Right lung (tissue), 10 donors: Measurements from ENCODE around the gene MGST2. TPM values are rescaled to one million over a fixed set of nuclear protein-coding genes. Genes with fewer than 3 reads are reported as not detected.
"Not testable (repeated sequence)": the region's sequence is repeated elsewhere in the genome, so short reads cannot be mapped to it uniquely, and the experiment has no call there.

Source experiments
- DNase-seq, 2 donors: peaks; one replicate each; pipeline ENCODE4 v3.0.0-alpha.2; 2013
- long read RNA-seq, 8 donors: transcript quantifications; one replicate each; lab custom pipeline, GENCODE V29; 2026
- polyA plus RNA-seq, 5 donors: library from polyadenylated mRNA; unstranded; fragments of 120-200 nt; gene quantifications; one replicate each; pipeline versions ENCODE4 v1.2.1 to v1.2.3, GENCODE V29; 2013; ENCODE audit warnings: inconsistent platforms in 1 of 5, low replicate concordance in 1 of 5; ENCODE audit not compliant: insufficient read length in 5 of 5, insufficient read depth in 1 of 5

The MGST2 gene
- polyA plus RNA-seq = 10 to 100 TPM; 42.2 to 51.5 (median 47.3) TPM
- long read RNA-seq, donor 1, transcript MGST2-201 (5 exons, 801 nt) = major isoform, 40 of 81 reads
- long read RNA-seq, donor 1, partial matches to known transcripts = 37 of 81 reads
- long read RNA-seq, donor 1, other reads (novel, unspliced or antisense) = 0 of 81 reads
- long read RNA-seq, donor 2, transcript MGST2-201 (5 exons, 801 nt) = major isoform, 16 of 17 reads
- long read RNA-seq, donor 2, partial matches to known transcripts = 0 of 17 reads
- long read RNA-seq, donor 2, other reads (novel, unspliced or antisense) = 0 of 17 reads
- long read RNA-seq, donor 3, transcript MGST2-201 (5 exons, 801 nt) = major isoform, 22 of 47 reads
- long read RNA-seq, donor 3, partial matches to known transcripts = 20 of 47 reads
- long read RNA-seq, donor 3, other reads (novel, unspliced or antisense) = 0 of 47 reads
- long read RNA-seq, donor 4, transcript MGST2-201 (5 exons, 801 nt) = major isoform, 19 of 36 reads
- long read RNA-seq, donor 4, partial matches to known transcripts = 15 of 36 reads
- long read RNA-seq, donor 4, other reads (novel, unspliced or antisense) = 0 of 36 reads
- long read RNA-seq, donor 5, transcript MGST2-201 (5 exons, 801 nt) = major isoform, 39 of 83 reads
- long read RNA-seq, donor 5, partial matches to known transcripts = 40 of 83 reads
- long read RNA-seq, donor 5, other reads (novel, unspliced or antisense) = 0 of 83 reads
- long read RNA-seq, donor 6, transcript MGST2-201 (5 exons, 801 nt) = major isoform, 36 of 165 reads
- long read RNA-seq, donor 6, partial matches to known transcripts = 128 of 165 reads
- long read RNA-seq, donor 6, other reads (novel, unspliced or antisense) = 0 of 165 reads
- long read RNA-seq, donor 7, transcript MGST2-201 (5 exons, 801 nt) = major isoform, 18 of 24 reads
- long read RNA-seq, donor 7, partial matches to known transcripts = 6 of 24 reads
- long read RNA-seq, donor 7, other reads (novel, unspliced or antisense) = 0 of 24 reads
- long read RNA-seq, donor 8, transcript MGST2-201 (5 exons, 801 nt) = major isoform, 15 of 15 reads
- long read RNA-seq, donor 8, partial matches to known transcripts = 0 of 15 reads
- long read RNA-seq, donor 8, other reads (novel, unspliced or antisense) = 0 of 15 reads

DNA sequence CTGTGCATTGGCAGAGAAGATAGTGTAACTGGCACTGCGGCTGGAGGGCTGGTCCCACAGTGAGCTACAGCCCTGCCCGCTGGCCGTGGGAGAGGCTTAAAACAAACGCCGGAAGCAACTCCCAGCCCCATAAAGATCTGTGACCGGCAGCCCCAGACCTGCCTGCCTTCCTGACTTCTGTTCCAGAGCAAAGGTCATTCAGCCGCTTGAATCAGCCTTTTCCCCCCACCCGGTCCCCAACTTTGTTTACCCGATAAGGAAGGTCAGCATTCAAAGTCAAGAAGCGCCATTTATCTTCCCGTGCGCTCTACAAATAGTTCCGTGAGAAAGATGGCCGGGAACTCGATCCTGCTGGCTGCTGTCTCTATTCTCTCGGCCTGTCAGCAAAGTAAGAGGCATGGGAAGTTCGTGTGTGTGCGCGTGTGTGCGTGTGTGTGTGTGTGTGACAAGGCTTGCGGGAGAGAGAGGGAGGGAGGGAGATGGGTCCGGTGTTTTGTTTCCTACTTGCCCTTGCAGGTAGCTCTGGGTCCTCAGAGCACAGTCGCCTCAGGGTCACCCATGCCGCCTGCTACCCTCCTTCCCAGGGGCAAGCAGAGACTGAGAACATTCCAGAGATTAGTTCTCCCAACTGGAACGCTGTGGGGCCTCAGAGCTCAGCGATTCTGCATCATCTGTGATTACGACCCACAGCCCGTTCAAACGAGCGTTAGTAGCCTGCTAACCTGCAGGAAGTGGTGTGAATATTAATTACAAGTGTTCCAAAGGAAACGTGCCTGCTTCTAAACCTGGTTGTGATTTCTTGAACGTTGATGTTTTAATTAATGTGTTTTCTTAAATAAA is at the start of gene MGST2:
MGST2 (plus strand) TSS at position 130 of the 840 bp plus-strand sequence; CDS start at position 331, 201 bp downstream.
- DNase-seq = peak; percentile 68 to 72

DNA sequence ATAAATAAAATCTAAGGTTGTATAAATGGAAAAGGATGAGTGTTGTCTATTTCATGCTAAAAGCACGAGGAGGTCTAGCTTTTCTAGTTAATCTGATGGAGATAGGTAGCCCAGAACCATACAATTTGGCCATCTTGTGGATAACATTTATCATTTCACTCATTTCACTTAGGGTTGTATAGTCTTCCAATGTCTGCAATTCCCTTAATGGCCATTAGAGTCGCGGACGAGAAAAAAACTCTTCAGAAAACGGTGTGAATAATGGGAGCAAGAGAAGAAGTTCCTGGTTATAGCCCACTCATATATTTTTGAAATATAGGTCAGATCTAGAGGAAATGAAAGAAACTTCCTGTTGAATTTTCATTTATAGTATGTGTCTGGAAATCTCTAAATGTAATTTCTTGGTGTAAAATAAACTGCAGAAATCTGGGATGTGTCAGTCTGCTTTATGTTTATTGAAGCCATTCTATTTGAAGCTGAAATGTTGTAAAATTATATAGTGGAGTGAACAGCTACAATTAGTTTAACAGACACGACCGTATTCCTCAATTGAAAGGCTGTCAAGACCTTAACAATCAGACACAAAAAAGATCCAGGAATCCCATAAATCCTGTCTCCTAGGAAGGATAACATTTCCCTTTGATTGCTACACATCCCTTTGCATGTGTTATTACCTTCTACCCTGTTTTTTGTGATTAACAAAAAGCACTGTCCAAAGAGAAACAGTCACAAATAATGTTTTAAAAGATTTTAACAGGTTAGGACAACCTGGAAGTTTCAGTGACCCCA is 47.7 kb upstream of the MGST2 start:
- no peak for DNase-seq

DNA sequence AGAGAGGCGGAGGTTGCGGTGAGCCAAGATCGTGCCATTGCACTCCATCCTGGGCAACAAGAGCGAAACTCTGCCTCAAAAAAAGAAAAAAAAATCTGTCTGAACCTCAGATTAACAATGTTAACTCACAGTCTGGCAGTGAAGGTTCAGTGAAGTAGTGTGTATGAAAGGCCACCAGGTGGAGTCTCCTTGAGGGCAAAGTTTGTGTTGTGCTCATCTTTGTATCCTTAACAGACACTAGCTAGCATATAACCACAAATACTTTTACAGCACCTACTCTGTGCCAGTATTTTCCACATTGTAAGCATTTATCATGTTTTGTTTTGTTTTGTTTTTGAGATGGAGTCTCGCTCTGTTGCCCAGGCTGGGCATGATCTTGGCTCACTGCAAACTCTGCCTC is 46.0 kb upstream of the MGST2 start:
- DNase-seq = no peak

DNA sequence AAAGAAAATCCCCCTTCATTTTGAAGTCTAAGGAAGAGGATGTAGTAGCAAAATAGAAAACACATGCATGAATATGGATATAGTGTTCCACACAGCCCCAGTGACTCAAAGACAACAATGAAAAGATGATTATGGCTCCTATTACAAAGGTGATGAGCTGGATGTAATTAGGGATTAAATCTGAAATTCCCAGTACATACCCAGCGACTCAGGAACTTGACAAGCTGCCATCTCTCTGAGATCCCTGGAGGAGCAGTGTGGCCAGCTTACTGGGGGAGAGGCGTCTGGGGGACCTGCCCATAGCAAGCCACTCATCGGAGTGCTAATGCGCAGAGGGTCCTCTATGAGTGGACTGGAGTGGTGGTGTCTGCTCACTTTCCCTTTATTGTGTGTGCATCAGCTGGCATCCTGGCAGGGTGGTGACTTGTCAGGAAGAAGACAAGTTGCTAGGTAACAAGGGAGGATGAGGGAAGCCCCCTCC is 42.7 kb upstream of the MGST2 start:
- DNase-seq = no peak

DNA sequence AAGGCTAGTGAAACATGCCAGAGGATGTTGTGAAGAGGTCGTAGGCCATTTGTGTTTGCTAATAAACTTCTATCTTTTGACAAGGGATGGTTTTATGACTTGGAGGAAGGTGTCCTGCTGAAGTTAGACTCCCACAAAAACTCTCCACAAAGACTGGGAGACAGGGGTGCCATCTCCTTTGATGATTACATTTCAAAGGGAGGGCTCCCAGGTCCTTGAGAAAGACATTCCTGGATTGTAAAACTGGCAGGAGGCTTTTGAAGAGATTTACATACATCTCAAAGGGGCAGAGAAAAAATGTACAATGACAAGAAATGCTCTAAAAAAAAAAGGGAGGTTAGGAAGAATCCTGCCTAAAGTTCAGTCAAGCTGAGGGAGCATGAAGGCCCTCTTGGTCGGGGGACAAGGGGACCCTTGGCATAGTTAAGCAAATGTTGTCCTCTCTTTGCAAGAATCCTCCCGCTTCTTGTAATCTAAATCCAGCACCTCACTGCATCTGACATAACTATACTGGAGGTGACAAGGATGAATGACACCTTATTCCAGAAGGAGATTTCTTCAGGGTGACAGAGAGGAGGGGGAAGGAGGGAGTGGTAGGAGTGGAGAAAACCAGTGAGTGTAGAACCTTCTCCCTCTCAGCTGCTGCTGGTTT is 41.1 kb upstream of the MGST2 start:
- no peak for DNase-seq

DNA sequence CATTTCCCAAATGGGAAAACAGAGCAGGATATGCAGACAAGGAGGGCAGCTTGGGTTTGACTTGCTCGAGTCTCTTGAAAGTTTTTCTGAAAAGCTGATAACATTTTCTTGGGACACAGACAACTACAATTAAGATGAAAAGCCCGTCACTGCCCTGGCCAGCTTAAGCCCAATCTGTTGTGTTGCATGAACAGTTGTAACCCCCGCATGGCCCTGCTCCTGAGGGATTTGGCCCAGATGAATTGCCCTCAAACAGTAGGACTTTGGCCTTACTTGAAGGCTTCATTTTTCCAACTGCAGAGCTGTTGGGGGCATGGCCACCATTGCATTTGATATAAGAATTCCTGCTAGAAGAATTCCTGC is 40.5 kb upstream of the MGST2 start:
- no peak for DNase-seq

DNA sequence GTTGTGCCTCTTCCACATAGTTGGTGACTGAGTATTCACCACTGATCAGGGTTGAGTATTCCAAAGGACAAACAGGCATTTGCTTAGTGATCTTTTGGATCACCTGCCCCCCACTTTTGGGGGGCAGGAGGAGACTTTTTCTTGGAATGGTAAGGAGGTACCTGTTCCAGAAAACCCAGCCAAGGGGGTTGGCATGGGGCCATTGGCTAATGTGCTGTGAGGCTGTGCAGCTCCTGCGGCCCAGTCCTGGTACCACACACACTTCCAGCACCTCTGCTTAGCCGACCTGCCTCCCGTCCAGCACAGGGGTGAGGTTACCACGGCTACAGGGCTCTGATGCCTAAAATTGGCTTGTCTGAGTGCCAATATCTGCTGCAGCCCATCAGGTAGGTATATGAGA is 40.1 kb upstream of the MGST2 start:
- no peak for DNase-seq

DNA sequence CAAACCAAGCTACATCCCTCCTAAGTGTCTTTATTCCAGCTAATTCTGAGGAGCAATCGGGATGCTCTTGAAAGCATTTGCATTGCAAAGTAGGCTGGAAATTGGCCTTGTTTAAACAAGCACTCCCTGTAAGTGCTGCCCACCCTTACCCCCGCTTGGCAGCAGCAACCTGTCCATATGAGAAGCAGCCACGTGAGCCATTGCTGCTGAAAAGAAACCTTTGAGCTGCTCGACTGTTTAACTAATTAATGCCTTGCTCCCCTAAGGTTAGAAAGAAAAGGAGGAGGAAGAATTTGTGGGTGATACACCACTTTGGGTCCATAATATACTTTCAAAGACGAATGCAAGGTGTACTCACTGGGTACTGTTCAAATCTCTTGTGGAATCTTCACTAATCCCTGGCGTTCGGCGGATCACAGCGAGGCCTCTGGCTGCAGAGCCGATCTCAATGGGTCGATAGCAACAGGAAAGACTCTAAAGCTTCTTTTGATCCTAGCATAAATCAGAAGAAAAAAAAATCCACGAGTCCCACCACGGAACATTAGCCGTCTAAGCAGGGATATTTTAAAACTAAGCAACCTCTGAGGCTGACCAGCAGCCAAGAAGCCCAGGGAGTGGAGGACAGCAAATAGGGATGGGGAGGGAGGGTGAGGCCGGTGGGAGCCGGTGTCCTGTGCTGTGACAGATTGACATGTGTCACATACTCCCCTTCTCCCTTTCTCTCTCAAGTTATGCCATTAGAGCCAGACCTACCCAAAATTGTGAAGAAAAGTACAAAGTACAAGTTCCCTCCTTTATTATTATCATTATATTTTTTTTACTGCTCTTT is 37.2 kb upstream of the MGST2 start:
- DNase-seq = no peak

DNA sequence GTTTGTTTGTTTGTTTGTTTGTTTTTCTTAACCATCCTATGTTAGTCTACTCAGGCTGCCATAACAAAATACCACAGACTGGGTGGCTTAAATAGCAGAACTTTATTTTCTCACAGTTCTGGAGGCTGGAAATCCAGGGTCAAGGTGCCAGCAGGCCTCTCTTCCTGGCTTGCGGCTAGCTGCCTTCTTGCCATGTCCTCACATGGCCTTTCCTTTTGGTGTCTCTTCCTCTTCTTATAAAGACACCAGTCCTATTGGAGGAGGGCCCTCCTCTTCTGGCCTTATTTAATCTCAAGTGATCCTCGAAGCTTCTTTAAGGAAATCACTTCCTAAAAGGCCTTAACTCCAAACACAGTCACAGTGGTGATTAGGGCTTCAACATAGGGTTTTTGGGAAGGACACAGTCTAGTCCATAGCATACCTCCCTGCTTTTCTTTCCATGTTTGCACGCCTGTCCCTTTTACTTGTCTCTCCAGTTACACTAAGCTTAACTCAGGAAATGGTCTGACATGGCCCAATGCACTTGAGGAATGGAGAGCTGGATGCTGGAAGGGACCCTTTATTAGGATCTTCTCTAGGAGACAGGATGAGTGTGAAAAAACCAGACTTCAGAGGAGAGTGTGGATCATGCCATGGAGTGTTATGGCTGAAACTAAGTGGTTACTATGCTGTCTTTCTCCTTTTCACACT is 36.0 kb upstream of the MGST2 start:
- no peak for DNase-seq

DNA sequence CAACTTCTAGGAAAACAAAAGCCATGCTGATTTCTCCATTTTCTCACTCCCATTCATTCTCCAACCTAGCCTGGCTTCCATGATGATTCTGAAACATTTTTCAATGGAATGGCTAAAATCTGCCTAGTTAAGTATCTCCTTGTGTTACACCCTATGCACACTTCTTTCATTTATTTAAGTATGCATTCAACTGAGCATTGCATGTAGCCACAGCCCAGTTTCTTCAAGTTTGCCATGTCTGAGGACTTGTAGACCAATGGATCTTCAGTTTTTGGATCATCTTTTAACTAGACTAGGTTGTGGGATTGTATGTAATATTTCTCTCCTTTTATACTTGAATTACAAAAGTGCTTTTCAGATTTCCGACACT is 35.5 kb upstream of the MGST2 start:
- DNase-seq = no peak

DNA sequence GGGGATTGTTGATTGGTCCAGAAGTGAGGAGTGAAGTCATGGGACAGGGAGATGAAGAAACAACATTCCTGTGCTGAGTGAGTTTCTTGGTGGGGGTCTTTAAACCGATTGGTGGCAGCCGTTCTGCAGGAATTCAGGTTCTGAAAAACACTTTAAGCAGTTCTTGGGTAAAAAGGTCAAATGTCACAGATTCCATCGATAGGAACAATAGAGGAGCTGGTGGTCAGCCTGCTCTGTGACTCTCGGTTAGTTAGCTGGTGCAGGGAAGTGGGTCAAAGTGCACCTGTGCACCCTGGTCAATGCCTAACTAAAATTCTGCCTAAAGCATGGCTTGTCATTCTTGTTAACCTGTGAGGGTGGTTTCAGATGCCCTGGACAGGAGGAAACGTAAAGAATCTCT is 34.6 kb upstream of the MGST2 start:
- DNase-seq = no peak

DNA sequence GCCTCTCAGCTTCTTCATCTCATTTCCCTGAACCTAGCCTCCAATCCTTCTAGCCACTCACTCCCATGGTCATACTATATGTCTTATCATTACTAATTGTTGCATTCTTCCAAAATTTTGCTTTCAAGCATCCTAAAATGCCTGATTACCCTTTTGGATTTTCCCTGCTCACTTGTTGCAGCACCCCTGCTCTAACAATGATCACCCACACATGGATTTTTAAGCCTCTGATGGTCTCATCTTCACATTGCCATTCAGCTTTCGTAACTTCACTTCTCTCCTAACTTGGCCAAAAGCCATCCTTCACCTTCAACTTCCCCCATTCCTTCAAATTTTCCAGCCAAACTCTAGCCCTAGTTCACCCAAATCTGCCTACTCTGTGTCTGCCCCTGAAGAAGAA is 33.8 kb upstream of the MGST2 start:
- DNase-seq = no peak

DNA sequence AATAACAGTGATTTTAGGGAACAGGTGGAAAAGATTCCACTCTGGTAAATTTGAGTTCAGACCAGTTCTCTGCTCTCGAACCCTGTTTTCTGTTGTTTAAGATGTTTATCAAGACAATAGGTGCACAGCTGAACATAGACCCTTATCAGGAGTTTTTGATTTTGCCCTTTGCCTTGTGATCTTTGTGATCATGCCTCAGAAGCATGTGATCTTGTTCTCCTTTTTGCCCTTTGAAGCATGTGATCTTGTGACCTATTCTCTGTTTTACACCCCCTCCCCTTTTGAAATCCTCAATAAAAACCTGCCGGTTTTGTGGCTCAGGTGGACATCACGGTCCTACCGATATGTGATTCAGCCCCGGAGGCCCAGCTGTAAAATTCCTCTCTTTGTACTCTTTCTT is 32.9 kb upstream of the MGST2 start:
- DNase-seq = not testable (repeated sequence)

DNA sequence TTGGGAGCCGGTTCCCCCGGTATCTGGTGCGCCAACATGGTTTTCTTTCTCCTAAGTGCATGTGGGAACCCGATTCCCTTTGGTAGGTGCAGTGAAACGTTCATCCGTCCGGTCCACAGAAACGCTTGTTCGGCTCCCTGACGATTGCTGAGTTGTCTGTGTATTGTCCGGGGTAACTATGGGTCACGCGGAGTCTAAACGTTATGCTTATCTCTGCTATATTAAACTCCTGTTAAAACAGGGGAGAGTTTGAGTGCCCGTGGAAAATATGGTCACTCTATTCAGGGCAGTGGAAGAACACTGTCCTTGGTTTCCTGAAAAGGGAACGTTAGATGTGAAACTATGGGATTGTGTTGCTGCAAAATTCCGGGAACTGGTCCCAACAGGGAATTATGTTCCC is 32.4 kb upstream of the MGST2 start:
- no peak for DNase-seq

DNA sequence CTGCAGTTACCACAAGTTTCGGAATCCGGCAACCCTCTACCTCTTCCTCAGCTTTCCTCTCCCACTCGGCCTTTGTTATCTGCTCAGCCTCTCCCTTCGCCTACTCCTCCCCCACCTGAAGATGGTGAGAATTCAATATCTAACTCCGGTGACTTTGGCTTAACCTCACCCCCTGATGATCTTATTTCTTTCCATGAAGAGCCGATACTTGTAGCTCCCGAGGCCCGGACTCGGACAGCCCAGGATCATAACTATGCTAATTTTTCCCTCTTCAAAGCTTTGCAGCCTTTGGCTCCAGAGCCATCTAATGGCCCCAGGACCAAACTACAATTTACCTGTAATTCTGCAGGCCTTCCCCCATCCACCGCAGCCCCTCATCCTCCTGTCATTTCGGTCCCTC is 32.0 kb upstream of the MGST2 start:
- DNase-seq = no peak

DNA sequence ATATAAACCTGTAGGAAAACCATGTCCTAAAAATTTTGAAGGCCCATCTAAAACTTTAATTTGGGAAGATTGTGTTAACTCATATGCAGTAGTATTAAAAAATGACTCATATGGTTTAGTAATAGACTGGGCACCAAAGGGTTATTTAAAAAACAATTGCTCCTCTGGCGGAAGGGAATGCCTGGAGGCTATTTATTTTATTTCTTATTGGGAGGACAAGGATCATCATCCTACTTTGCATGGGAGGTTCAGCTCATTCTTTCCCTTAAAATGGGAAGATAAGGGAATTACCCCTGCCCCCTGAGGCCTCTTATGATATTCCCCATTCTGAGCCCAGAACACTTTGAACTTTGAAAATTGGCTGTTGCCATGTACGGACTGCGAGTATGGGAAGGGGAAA is 29.7 kb upstream of the MGST2 start:
- DNase-seq = no peak

DNA sequence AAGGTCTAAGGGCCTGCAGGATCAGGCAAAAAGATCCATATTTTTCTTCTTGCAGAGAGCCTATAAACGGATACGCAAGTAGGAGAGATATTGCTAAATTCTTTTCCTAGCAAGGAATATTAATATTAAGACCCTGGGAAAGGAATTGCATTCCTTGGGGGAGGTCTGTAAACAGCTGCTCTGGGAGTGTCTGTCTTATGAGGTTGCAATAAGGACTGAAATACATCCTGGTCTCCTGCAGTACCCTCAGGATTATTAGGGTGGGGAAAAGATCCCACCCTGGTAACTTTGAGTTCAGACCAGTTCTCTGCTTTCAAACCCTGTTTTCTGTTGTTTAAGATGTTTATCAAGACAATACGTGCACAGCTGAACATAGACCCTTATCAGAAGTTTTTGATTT is 27.3 kb upstream of the MGST2 start:
- DNase-seq = not testable (repeated sequence)

DNA sequence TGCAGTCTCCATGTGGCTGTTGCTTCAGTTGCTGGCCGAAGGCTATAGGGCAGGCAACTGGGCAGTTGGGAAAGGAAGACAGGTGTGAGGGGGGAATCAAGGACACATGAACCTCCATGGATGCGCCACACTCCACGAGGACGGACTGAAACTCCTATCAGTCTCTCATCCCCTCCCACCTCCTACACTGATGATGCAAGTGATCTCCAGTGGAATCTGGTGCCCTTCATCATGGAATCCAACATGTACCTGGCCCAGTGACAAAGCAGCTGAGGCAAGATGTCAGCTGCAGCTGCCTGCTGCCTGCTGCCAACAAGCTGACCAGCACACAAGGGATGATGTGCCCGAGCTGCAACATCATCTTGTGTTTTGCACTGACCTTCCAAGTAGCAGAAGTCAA is 26.0 kb upstream of the MGST2 start:
- DNase-seq = no peak
